A673 (cell line): ENCODE results near the gene SLC1A7. TPM values are rescaled to one million over a fixed set of nuclear protein-coding genes. Genes with fewer than 3 reads are reported as not detected.

Experiments
- BruUV-seq: library from RNA; stranded (reverse); fragments of 400-500 nt; replicated peaks from 2 replicates; lab custom pipeline; 2021; lab: Mats Ljungman, UMichigan
- CTCF ChIA-PET: fragments of 300-600 bp; sonication (Branson Sonifier 250); formaldehyde crosslinking; loops from one replicate; lab custom pipeline; 2022; ENCODE audit warnings: antibody characterized with exemption; lab: Charles Lee
- POLR2A ChIA-PET: fragments of 300-600 bp; sonication (Branson Sonifier 250); formaldehyde crosslinking; loops from one replicate; lab custom pipeline; 2022; ENCODE audit warnings: antibody characterized with exemption; ENCODE audit not compliant: low non-redundant PET; lab: Charles Lee
- DNase-seq: peaks from one replicate; pipeline ENCODE4 v3.0.0-alpha.2; 2015; ENCODE audit warnings: low spot score
- H3K27ac ChIP-seq: fragments of 200-600 bp; sonication (generic); 2 replicates; pipeline ENCODE4 v1.5.1; 2016; ENCODE audit warnings: mixed run types, low read depth, mild to moderate bottlenecking, mixed read lengths, antibody characterized with exemption, low read length; ENCODE audit not compliant: poor library complexity, severe bottlenecking
- H3K27me3 ChIP-seq: fragments of 200-600 bp; sonication (generic); replicated peaks from 2 replicates; pipeline ENCODE4 v1.6.1; 2017; ENCODE audit warnings: mixed run types, low read depth, mild to moderate bottlenecking, mixed read lengths, antibody characterized with exemption, low read length; ENCODE audit not compliant: insufficient read depth, poor library complexity
- H3K36me3 ChIP-seq: fragments of 200-600 bp; sonication (generic); 2 replicates; pipeline ENCODE4 v1.6.1; 2016; ENCODE audit warnings: mixed run types, mild to moderate bottlenecking, mixed read lengths, antibody characterized with exemption, low read length; ENCODE audit not compliant: insufficient read depth, poor library complexity, severe bottlenecking
- H3K4me1 ChIP-seq: fragments of 200-600 bp; sonication (generic); 2 replicates; pipeline ENCODE4 v1.6.1; 2017; ENCODE audit warnings: mixed run types, mild to moderate bottlenecking, mixed read lengths, antibody characterized with exemption, low read length; ENCODE audit not compliant: insufficient read depth, poor library complexity, severe bottlenecking
- H3K4me3 ChIP-seq: fragments of 200-600 bp; sonication (generic); 2 replicates; pipeline ENCODE4 v1.5.1; 2016; ENCODE audit warnings: low read depth, mixed run types, mild to moderate bottlenecking, mixed read lengths, low read length; ENCODE audit not compliant: poor library complexity, severe bottlenecking
- H3K9me3 ChIP-seq: fragments of 200-600 bp; sonication (generic); 2 replicates; pipeline ENCODE4 v1.6.1; 2016; ENCODE audit warnings: mixed run types, low read depth, mild to moderate bottlenecking, mixed read lengths, antibody characterized with exemption, low read length; ENCODE audit not compliant: poor library complexity, severe bottlenecking
- EZH2 ChIP-seq: fragments of 200-600 bp; sonication (generic); IDR thresholded peaks from 2 replicates; pipeline ENCODE4 v1.6.1; 2017; ENCODE audit warnings: borderline replicate concordance, low read depth, mild to moderate bottlenecking, mixed read lengths, antibody characterized with exemption, low read length; ENCODE audit not compliant: poor library complexity, severe bottlenecking
- intact Hi-C: fragments of 100-400 bp; cut with micrococcal nuclease; formaldehyde crosslinking; loops from one replicate; pipeline ENCODE4 v1.10.0; 2022; ENCODE audit not compliant: unreplicated experiment
- total RNA-seq: library from RNA; stranded (reverse); gene quantifications from 2 replicates; pipeline ENCODE4 v1.2.3, GENCODE V29; 2021
- TF ChIP-seq, protein P1 (sequence below): fragments of 300-800, 200-600 bp; sonication (generic); conservative IDR thresholded peaks from 2 replicates; pipeline ENCODE4 v1.5.1; 2017; ENCODE audit warnings: low read depth, mild to moderate bottlenecking, antibody characterized with exemption, low read length, moderate library complexity, mixed read lengths

SLC1A7 gene
- total RNA-seq, 1 experiment from 2014 or later = not detected

- no peaks in the 10 kb centered on the region for H3K9me3 ChIP-seq
- BruUV-seq = no TSS peak
- no peak overlapping the region for H3K4me3 ChIP-seq
- TF ChIP-seq, protein P1, sequence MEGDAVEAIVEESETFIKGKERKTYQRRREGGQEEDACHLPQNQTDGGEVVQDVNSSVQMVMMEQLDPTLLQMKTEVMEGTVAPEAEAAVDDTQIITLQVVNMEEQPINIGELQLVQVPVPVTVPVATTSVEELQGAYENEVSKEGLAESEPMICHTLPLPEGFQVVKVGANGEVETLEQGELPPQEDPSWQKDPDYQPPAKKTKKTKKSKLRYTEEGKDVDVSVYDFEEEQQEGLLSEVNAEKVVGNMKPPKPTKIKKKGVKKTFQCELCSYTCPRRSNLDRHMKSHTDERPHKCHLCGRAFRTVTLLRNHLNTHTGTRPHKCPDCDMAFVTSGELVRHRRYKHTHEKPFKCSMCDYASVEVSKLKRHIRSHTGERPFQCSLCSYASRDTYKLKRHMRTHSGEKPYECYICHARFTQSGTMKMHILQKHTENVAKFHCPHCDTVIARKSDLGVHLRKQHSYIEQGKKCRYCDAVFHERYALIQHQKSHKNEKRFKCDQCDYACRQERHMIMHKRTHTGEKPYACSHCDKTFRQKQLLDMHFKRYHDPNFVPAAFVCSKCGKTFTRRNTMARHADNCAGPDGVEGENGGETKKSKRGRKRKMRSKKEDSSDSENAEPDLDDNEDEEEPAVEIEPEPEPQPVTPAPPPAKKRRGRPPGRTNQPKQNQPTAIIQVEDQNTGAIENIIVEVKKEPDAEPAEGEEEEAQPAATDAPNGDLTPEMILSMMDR = no peak
- no peak for TF ChIP-seq EZH2
- H3K27ac ChIP-seq = no peak overlapping the region
- H3K36me3 ChIP-seq = no peaks in the 10 kb centered on the region
- intact Hi-C loops = no loop called here
- CTCF ChIA-PET = no interaction called here
- no peak for DNase-seq
- H3K4me1 ChIP-seq = no peaks in the 10 kb centered on the region
- POLR2A ChIA-PET = no interaction called here
- no peaks in the 10 kb centered on the region for H3K27me3 ChIP-seq
Observed at GRCh38 chr1:53130878-53131589, 11.4 kb downstream of the SLC1A7 start.

- DNase-seq = no peak
- intact Hi-C loops = no loop called here
- H3K27ac ChIP-seq = no peak overlapping the region
- H3K36me3 ChIP-seq = no peaks in the 10 kb centered on the region
- H3K4me1 ChIP-seq = no peaks in the 10 kb centered on the region
- no peaks in the 10 kb centered on the region for H3K9me3 ChIP-seq
- ChIA-PET POLR2A (no interaction called here), CTCF (no interaction called here)
- no peak overlapping the region for H3K4me3 ChIP-seq
- TF ChIP-seq EZH2 = no peak
- TF ChIP-seq, protein P1 = no peak
- BruUV-seq = no TSS peak
- H3K27me3 ChIP-seq = no peaks in the 10 kb centered on the region
Observed at GRCh38 chr1:53130598-53130877, 11.9 kb downstream of the SLC1A7 start.

- Histone ChIP-seq H3K27ac (no peak overlapping the region), H3K36me3 (no peaks in the 10 kb centered on the region), H3K9me3 (no peaks in the 10 kb centered on the region), H3K27me3 (no peaks in the 10 kb centered on the region), H3K4me3 (no peak overlapping the region), H3K4me1 (no peaks in the 10 kb centered on the region)
- ChIA-PET CTCF (no interaction called here), POLR2A (no interaction called here)
- intact Hi-C loops = no loop called here
- TF ChIP-seq, protein P1 = no peak
- no peak for TF ChIP-seq EZH2
- BruUV-seq = no TSS peak
- DNase-seq = no peak
Observed at GRCh38 chr1:53129891-53130597, 12.4 kb downstream of the SLC1A7 start.
